Brain microvascular endothelial cell (primary cell): ENCODE measurements around the gene FOSL1.

ENCODE experiments used
- DNase-seq: peaks from one replicate; pipeline ENCODE4 v3.0.0-alpha.2; 2020
- H3K27ac ChIP-seq: fragments of 250-450 bp; sonication (Bioruptor Pico); 2 replicates; pipeline ENCODE4 v1.5.1; 2020; ENCODE audit warnings: mild to moderate bottlenecking, moderate library complexity
- H3K27me3 ChIP-seq: fragments of 250-450 bp; sonication (Bioruptor Pico); replicated peaks from 2 replicates; pipeline ENCODE4 v1.5.1; 2020; ENCODE audit warnings: mild to moderate bottlenecking
- H3K36me3 ChIP-seq: fragments of 250-450 bp; sonication (Bioruptor Pico); replicated peaks from 2 replicates; pipeline ENCODE4 v1.5.1; 2020; ENCODE audit warnings: mild to moderate bottlenecking
- H3K4me3 ChIP-seq: 2 replicates; pipeline ENCODE4 v1.5.1; 2011; ENCODE audit warnings: low read depth, mild to moderate bottlenecking, control low read depth, low read length, moderate library complexity
- CTCF ChIP-seq: IDR thresholded peaks from 2 replicates; pipeline ENCODE4 v1.5.1; 2011; ENCODE audit warnings: low read depth, mild to moderate bottlenecking, moderate library complexity, low read length, control low read depth, inconsistent platforms; ENCODE audit errors: missing control alignments
- in situ Hi-C: cut with HindIII; loops from 2 replicates; pipeline ENCODE4 v1.10.0; 2017; ENCODE audit warnings: low sequenced_read_pairs, low pct_ligation_motif_present

Gene FOSL1

GRCh38 chr11:65906602-65907001 lies 6.4 kb upstream of the FOSL1 start:
- Histone ChIP-seq H3K36me3 (no peaks in the 10 kb centered on the region), H3K27ac (no peak overlapping the region), H3K4me3 (no peak overlapping the region), H3K27me3 (no peaks in the 10 kb centered on the region)
- in situ Hi-C loops, result no loop called here
- TF ChIP-seq CTCF, result no peak
- no peak for DNase-seq

- in situ Hi-C loops, result no loop called here
- H3K36me3 ChIP-seq, result peaks cover 2% of the 10 kb centered on the region
- H3K27ac ChIP-seq, result no peak overlapping the region
- H3K27me3 ChIP-seq, result no peaks in the 10 kb centered on the region
- TF ChIP-seq CTCF, result no peak
- no peak overlapping the region for H3K4me3 ChIP-seq
- DNase-seq, result no peak
Observed at GRCh38 chr11:65903715-65904114, 3.5 kb upstream of the FOSL1 start.

- TF ChIP-seq CTCF, result no peak
Observed at GRCh38 chr11:65903068-65903481, 2.9 kb upstream of the FOSL1 start.

GRCh38 chr11:65900899-65901180 lies 652 bp upstream of the FOSL1 start:
- in situ Hi-C loops, result no loop called here
- no peak for TF ChIP-seq CTCF
- DNase-seq, result no peak
- Histone ChIP-seq H3K27me3 (no peaks in the 10 kb centered on the region), H3K36me3 (peaks cover 19% of the 10 kb centered on the region), H3K27ac (peak overlapping the region; percentile 59), H3K4me3 (no peak overlapping the region)

More at GRCh38 chr11:65903068-65903481, 2.9 kb upstream of the FOSL1 start:
- peak; percentile 76 for DNase-seq
- no peaks in the 10 kb centered on the region for H3K27me3 ChIP-seq
- H3K27ac ChIP-seq, result peak overlapping the region; percentile 67
- peaks cover 4% of the 10 kb centered on the region for H3K36me3 ChIP-seq
- in situ Hi-C loops, result no loop called here
- H3K4me3 ChIP-seq, result no peak overlapping the region

GRCh38 chr11:65899356-65900124 lies 648 bp downstream of the FOSL1 start:
- peak overlapping the region; percentile 90 for H3K27ac ChIP-seq
- no peak for TF ChIP-seq CTCF
- peak; percentile 71 for DNase-seq
- H3K27me3 ChIP-seq, result no peaks in the 10 kb centered on the region
- peak overlapping the region; percentile 95 for H3K4me3 ChIP-seq
- in situ Hi-C loops, result no loop called here
- peaks cover 28% of the 10 kb centered on the region for H3K36me3 ChIP-seq
